ENCODE data around the gene NANP.

Gene NANP

GRCh38 chr20:25574411-25574810 lies 49.4 kb downstream of the NANP start:
- H3K27ac ChIP-seq: no peak overlapping the region
- no peaks in the 10 kb centered on the region for H3K27me3 ChIP-seq (ENCODE audit: insufficient read depth, low read depth, severe bottlenecking)
- DNase-seq: peak; percentile 58
- H3K9me3 ChIP-seq (ENCODE audit: severe bottlenecking): no peaks in the 10 kb centered on the region
- H3K4me3 ChIP-seq (ENCODE audit: low read depth, low read length): no peak overlapping the region
- peaks cover 22% of the 10 kb centered on the region for H3K36me3 ChIP-seq
- peak; percentile 69 for TF ChIP-seq CTCF (IDR thresholded peaks at IDR 0.05; ENCODE audit: low read depth, low read length)

- no peak overlapping the region for H3K27ac ChIP-seq
- H3K9me3 ChIP-seq (ENCODE audit: severe bottlenecking): no peaks in the 10 kb centered on the region
- H3K4me3 ChIP-seq (ENCODE audit: low read depth, low read length): no peak overlapping the region
- TF ChIP-seq CTCF (IDR thresholded peaks at IDR 0.05; ENCODE audit: low read depth, low read length): no peak
- no peak for DNase-seq
- H3K27me3 ChIP-seq (ENCODE audit: insufficient read depth, low read depth, severe bottlenecking): no peaks in the 10 kb centered on the region
- peaks cover 17% of the 10 kb centered on the region for H3K36me3 ChIP-seq
Measured at GRCh38 chr20:25573288-25574251, 50.2 kb downstream of the NANP start.

- TF ChIP-seq CTCF (IDR thresholded peaks at IDR 0.05; ENCODE audit: low read depth, low read length): no peak
- Histone ChIP-seq H3K4me3 (ENCODE audit: low read depth, low read length) (no peak overlapping the region), H3K36me3 (peaks cover 10% of the 10 kb centered on the region), H3K9me3 (ENCODE audit: severe bottlenecking) (no peaks in the 10 kb centered on the region), H3K27ac (no peak overlapping the region), H3K27me3 (ENCODE audit: insufficient read depth, low read depth, severe bottlenecking) (no peaks in the 10 kb centered on the region)
- no peak for DNase-seq
Measured at GRCh38 chr20:25571817-25572216, 52.0 kb downstream of the NANP start.

GRCh38 chr20:25571240-25571639 lies 52.6 kb downstream of the NANP start:
- H3K27ac ChIP-seq: no peak overlapping the region
- H3K27me3 ChIP-seq (ENCODE audit: insufficient read depth, low read depth, severe bottlenecking): no peaks in the 10 kb centered on the region
- no peaks in the 10 kb centered on the region for H3K9me3 ChIP-seq (ENCODE audit: severe bottlenecking)
- H3K36me3 ChIP-seq: peaks cover 9% of the 10 kb centered on the region
- DNase-seq: no peak
- no peak for TF ChIP-seq CTCF (IDR thresholded peaks at IDR 0.05; ENCODE audit: low read depth, low read length)
- no peak overlapping the region for H3K4me3 ChIP-seq (ENCODE audit: low read depth, low read length)

- no peaks in the 10 kb centered on the region for H3K27me3 ChIP-seq (ENCODE audit: insufficient read depth, low read depth, severe bottlenecking)
- no peak for DNase-seq
- no peak overlapping the region for H3K27ac ChIP-seq
- TF ChIP-seq CTCF (IDR thresholded peaks at IDR 0.05; ENCODE audit: low read depth, low read length): no peak
- H3K36me3 ChIP-seq: peaks cover 9% of the 10 kb centered on the region
- no peak overlapping the region for H3K4me3 ChIP-seq (ENCODE audit: low read depth, low read length)
- no peaks in the 10 kb centered on the region for H3K9me3 ChIP-seq (ENCODE audit: severe bottlenecking)
Measured at GRCh38 chr20:25570148-25570530, 53.7 kb downstream of the NANP start.
